Measurements from ENCODE around the gene HECW1.
"Not testable (repeated sequence)": the region's sequence is repeated elsewhere in the genome, so short reads cannot be mapped to it uniquely, and the experiment has no call there.

HECW1 gene

DNA sequence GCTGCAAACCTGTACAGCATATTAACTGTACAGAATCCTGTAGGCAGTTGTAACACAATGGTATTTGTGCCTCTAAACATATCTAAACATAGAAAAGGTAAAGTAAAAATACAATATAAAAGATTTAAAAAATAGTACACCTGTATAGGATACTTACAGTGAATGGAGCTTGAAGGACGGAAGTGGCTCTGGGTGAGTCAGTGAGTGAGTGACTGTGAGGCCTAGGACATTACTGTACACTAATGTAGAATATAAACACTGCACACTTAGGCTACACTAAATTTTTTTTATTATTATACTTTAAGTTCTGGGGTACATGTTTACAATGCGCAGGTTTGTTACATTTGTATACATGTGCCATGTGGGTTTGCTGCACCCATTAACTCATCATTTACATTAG is 373.1 kb downstream of the HECW1 start:
- no peak for DNase-seq (ENCODE audit: low read depth)
- TF ChIP-seq, protein P1, sequence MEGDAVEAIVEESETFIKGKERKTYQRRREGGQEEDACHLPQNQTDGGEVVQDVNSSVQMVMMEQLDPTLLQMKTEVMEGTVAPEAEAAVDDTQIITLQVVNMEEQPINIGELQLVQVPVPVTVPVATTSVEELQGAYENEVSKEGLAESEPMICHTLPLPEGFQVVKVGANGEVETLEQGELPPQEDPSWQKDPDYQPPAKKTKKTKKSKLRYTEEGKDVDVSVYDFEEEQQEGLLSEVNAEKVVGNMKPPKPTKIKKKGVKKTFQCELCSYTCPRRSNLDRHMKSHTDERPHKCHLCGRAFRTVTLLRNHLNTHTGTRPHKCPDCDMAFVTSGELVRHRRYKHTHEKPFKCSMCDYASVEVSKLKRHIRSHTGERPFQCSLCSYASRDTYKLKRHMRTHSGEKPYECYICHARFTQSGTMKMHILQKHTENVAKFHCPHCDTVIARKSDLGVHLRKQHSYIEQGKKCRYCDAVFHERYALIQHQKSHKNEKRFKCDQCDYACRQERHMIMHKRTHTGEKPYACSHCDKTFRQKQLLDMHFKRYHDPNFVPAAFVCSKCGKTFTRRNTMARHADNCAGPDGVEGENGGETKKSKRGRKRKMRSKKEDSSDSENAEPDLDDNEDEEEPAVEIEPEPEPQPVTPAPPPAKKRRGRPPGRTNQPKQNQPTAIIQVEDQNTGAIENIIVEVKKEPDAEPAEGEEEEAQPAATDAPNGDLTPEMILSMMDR (conservative IDR thresholded peaks at IDR 0.05; ENCODE audit: low read depth, low read length): no peak

DNA sequence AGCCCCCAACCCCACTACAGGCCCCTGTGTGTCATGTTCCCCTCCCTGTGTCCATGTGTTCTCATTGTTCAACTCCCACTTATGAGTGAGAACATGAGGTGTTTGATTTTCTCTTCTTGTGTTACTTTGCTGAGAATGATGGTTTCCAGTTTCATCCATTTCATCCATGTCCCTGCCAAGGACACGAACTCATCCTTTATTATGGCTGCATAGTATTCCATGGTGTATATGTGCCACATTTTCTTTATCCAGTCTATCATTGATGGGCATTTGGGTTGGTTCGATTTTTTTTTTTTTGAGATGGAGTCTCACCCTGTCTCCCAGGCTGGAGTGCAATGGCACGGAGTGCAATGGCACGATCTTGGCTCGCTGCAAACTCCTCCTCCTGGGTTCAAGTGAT is 373.6 kb downstream of the HECW1 start:
- H3K4me3 ChIP-seq (ENCODE audit: low read length); DNase-seq (ENCODE audit: low read depth): not testable (repeated sequence)

More for the DNA sequence above, 373.1 kb downstream of the HECW1 start:
- H3K4me3 ChIP-seq (ENCODE audit: low read length): no peak overlapping the region

DNA sequence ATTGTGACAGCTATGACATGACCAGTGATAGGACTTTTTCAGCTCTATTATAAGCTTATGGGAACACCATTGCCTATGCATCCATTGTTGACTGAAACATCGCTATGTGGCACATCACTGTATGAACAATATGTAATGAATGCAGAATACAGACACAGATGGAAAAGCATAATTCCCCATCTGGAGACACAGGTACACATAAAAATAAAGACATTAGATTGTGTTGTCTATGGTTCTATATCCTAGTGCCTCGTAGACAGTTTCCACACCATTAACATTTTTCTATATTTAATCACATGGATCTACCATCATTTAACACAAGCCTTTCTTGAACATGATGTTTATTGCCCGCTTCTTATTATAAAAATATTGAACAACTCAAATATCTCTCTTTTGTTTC is 374.2 kb downstream of the HECW1 start:
- DNase-seq (ENCODE audit: low read depth): no peak
- TF ChIP-seq, protein P1 (conservative IDR thresholded peaks at IDR 0.05; ENCODE audit: low read depth, low read length): no peak
- no peak overlapping the region for H3K4me3 ChIP-seq (ENCODE audit: low read length)

DNA sequence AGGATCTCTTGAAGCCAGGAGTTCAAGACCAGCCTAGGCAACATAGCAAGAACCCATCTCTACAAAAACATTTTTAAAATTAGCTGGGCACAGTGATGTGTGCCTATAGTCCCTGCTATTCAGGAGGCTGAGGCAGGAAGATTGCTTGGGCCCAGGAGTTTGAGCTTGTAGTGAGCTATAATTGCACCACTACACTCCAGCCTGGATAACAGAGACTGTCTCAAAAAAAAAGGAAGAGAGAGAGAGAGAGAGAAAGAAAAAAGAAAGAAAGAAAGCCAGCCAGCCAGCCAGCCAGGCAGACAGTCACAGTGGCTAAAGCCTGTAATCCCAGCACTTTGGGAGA is 375.3 kb downstream of the HECW1 start:
- no peak for DNase-seq (ENCODE audit: low read depth)
- TF ChIP-seq, protein P1 (conservative IDR thresholded peaks at IDR 0.05; ENCODE audit: low read depth, low read length): no peak
- H3K4me3 ChIP-seq (ENCODE audit: low read length): no peak overlapping the region

GRCh38 chr7:43489257-43489656 is 376.8 kb downstream of the HECW1 start:
- DNase-seq (ENCODE audit: low read depth): no peak
- TF ChIP-seq, protein P1 (conservative IDR thresholded peaks at IDR 0.05; ENCODE audit: low read depth, low read length): no peak
- H3K4me3 ChIP-seq (ENCODE audit: low read length): no peak overlapping the region

- H3K4me3 ChIP-seq (ENCODE audit: low read length): no peak overlapping the region
- no peak for DNase-seq (ENCODE audit: low read depth)
- TF ChIP-seq, protein P1 (conservative IDR thresholded peaks at IDR 0.05; ENCODE audit: low read depth, low read length): no peak
Observed at GRCh38 chr7:43490016-43490415, 377.6 kb downstream of the HECW1 start.

- H3K4me3 ChIP-seq (ENCODE audit: low read length): no peak overlapping the region
- DNase-seq (ENCODE audit: low read depth): no peak
- TF ChIP-seq, protein P1 (conservative IDR thresholded peaks at IDR 0.05; ENCODE audit: low read depth, low read length): no peak
Observed at GRCh38 chr7:43491123-43491522, 378.7 kb downstream of the HECW1 start.

GRCh38 chr7:43491984-43492383 is 379.5 kb downstream of the HECW1 start:
- H3K4me3 ChIP-seq (ENCODE audit: low read length): no peak overlapping the region
- TF ChIP-seq, protein P1 (conservative IDR thresholded peaks at IDR 0.05; ENCODE audit: low read depth, low read length): no peak
- DNase-seq (ENCODE audit: low read depth): peak; percentile 30

Measured in retinal pigment epithelial cell (primary cell).